Measurements from ENCODE around the gene CDK17.
A peak's percentile ranks its signal among the peaks of the same experiment; 100 is the strongest.
"Not testable (repeated sequence)": the region's sequence is repeated elsewhere in the genome, so short reads cannot be mapped to it uniquely, and the experiment has no call there.

Gene CDK17

GRCh38 chr12:96395236-96395635 is 5.0 kb downstream of the CDK17 start:
- DNase-seq, result no peak

- DNase-seq, result not testable (repeated sequence)
Observed at GRCh38 chr12:96393229-96393628, 7.0 kb downstream of the CDK17 start.

- no peak for DNase-seq
Observed at GRCh38 chr12:96392397-96392796, 7.8 kb downstream of the CDK17 start.

GRCh38 chr12:96387981-96388380 is 12.3 kb downstream of the CDK17 start:
- no peak for DNase-seq

GRCh38 chr12:96386794-96387193 is 13.4 kb downstream of the CDK17 start:
- no peak for DNase-seq

GRCh38 chr12:96383991-96384390 is 16.2 kb downstream of the CDK17 start:
- DNase-seq, result no peak

GRCh38 chr12:96383371-96383770 is 16.9 kb downstream of the CDK17 start:
- DNase-seq, result no peak

- DNase-seq, result not testable (repeated sequence)
Observed at GRCh38 chr12:96379743-96380142, 20.5 kb downstream of the CDK17 start.

- DNase-seq, result no peak
Observed at GRCh38 chr12:96378319-96378718, 21.9 kb downstream of the CDK17 start.

GRCh38 chr12:96376865-96377264 is 23.4 kb downstream of the CDK17 start:
- DNase-seq, result no peak

GRCh38 chr12:96375841-96376604 is 24.2 kb downstream of the CDK17 start:
- no peak for DNase-seq

- DNase-seq, result no peak
Observed at GRCh38 chr12:96375170-96375569, 25.1 kb downstream of the CDK17 start.

- no peak for DNase-seq
Observed at GRCh38 chr12:96371790-96372699, 28.2 kb downstream of the CDK17 start.

GRCh38 chr12:96371138-96371789 is 29.0 kb downstream of the CDK17 start:
- DNase-seq, result no peak

GRCh38 chr12:96368687-96369086 is 31.6 kb downstream of the CDK17 start:
- no peak for DNase-seq

GRCh38 chr12:96368233-96368632 is 32.0 kb downstream of the CDK17 start:
- peak in 46 of 56 donors; percentile 1 to 69 (median 30) for DNase-seq

- DNase-seq, result no peak
Observed at GRCh38 chr12:96366381-96366654, 33.9 kb downstream of the CDK17 start.

GRCh38 chr12:96365604-96366380 is 34.4 kb downstream of the CDK17 start:
- no peak for DNase-seq

GRCh38 chr12:96364092-96364700 is 36.0 kb downstream of the CDK17 start:
- DNase-seq, result no peak

- no peak for DNase-seq
Observed at GRCh38 chr12:96361074-96361473, 39.2 kb downstream of the CDK17 start.

GRCh38 chr12:96360550-96360949 is 39.7 kb downstream of the CDK17 start:
- DNase-seq, result no peak
